Measurements from ENCODE around the gene NAP1L4.
"Not testable (repeated sequence)": the region's sequence is repeated elsewhere in the genome, so short reads cannot be mapped to it uniquely, and the experiment has no call there.

Gene NAP1L4

GRCh38 chr11:2909133-2909902 lies 82.8 kb downstream of the NAP1L4 start:
- no peak for DNase-seq (ENCODE audit: low read depth in 2 of 2)

- no peak for DNase-seq (ENCODE audit: low read depth in 2 of 2)
These were observed 84.0 kb downstream of the NAP1L4 start for GRCh38 chr11:2908130-2908529.

GRCh38 chr11:2905299-2905698 lies 86.8 kb downstream of the NAP1L4 start:
- not testable (repeated sequence) for DNase-seq (ENCODE audit: low read depth in 2 of 2)

GRCh38 chr11:2904153-2905052 lies 87.7 kb downstream of the NAP1L4 start:
- DNase-seq (ENCODE audit: low read depth in 2 of 2): no peak

GRCh38 chr11:2903672-2904011 lies 88.5 kb downstream of the NAP1L4 start:
- DNase-seq (ENCODE audit: low read depth in 2 of 2): no peak

- DNase-seq (ENCODE audit: low read depth in 2 of 2): no peak
These were observed 89.1 kb downstream of the NAP1L4 start for GRCh38 chr11:2902784-2903671.

- peak; percentile 93 to 94 for DNase-seq (ENCODE audit: low read depth in 2 of 2)
These were observed 90.0 kb downstream of the NAP1L4 start for GRCh38 chr11:2901854-2902783.

- no peak for DNase-seq (ENCODE audit: low read depth in 2 of 2)
These were observed 90.8 kb downstream of the NAP1L4 start for GRCh38 chr11:2901196-2901796.

- DNase-seq (ENCODE audit: low read depth in 2 of 2): no peak
These were observed 92.9 kb downstream of the NAP1L4 start for GRCh38 chr11:2899080-2899783.

- DNase-seq (ENCODE audit: low read depth in 2 of 2): peak; percentile 43 to 47
These were observed 93.6 kb downstream of the NAP1L4 start for GRCh38 chr11:2898366-2899079.

GRCh38 chr11:2897048-2897447 lies 95.1 kb downstream of the NAP1L4 start:
- DNase-seq (ENCODE audit: low read depth in 2 of 2): no peak

GRCh38 chr11:2896047-2896446 lies 96.1 kb downstream of the NAP1L4 start:
- DNase-seq (ENCODE audit: low read depth in 2 of 2): no peak

Measured in stimulated activated CD8-positive, alpha-beta memory T cell treated with anti-CD3 and anti-CD28 coated beads, Interleukin-15, amount 100 ng/mL, for 48 hours (primary cell).